Measurements from ENCODE around the gene LRP5. TPM values are rescaled to one million over a fixed set of nuclear protein-coding genes. Genes with fewer than 3 reads are reported as not detected.

The LRP5 gene
- total and polyA plus RNA-seq, 9 of the 15 experiments (the other 6 are each of a cell fraction or from before 2014, with no cell fraction given), result 0.48 to 44.2 (median 13.5) TPM

- no peaks in the 10 kb centered on the region; the same call in 1 of the 2 replicates for H4K20me1 ChIP-seq (replicated peaks; ENCODE audit: control insufficient read depth, insufficient read depth, low read length)
- BruUV-seq (replicated peaks), result no TSS peak
- H3K9ac ChIP-seq (ENCODE audit: insufficient read depth in 1 of 2, low read depth in 2 of 2, low read length in 2 of 2), result no peak overlapping the region
- H3K27ac ChIP-seq (ENCODE audit: extremely low read depth, low read depth, low read length), result no peak overlapping the region
- intact Hi-C loops (cut with micrococcal nuclease), result no loop called here
- TF ChIP-seq THAP7 (CRISPR knock-in tag; IDR thresholded peaks at IDR 0.05) (no peak), SIN3B (IDR thresholded peaks at IDR 0.05; ENCODE audit: low read depth) (no peak), MED1 (CRISPR knock-in tag; IDR thresholded peaks at IDR 0.05; ENCODE audit: borderline replicate concordance) (no peak), TCF7 (IDR thresholded peaks at IDR 0.05; ENCODE audit: borderline replicate concordance) (no peak), HDAC1 (IDR thresholded peaks at IDR 0.05) (no peak), RCOR1 (IDR thresholded peaks at IDR 0.05; ENCODE audit: borderline replicate concordance in 1 of 2, low read depth in 2 of 2, low read length in 2 of 2) (no peak), PHTF2 (CRISPR knock-in tag; IDR thresholded peaks at IDR 0.05) (no peak), NR3C1 (CRISPR knock-in tag; IDR thresholded peaks at IDR 0.05) (no peak), SLC30A9 (CRISPR knock-in tag; IDR thresholded peaks at IDR 0.05) (no peak), CEBPB (tag; IDR thresholded peaks at IDR 0.05) (no peak), TEAD1 (CRISPR knock-in tag; IDR thresholded peaks at IDR 0.05) (no peak), MCM5 (IDR thresholded peaks at IDR 0.05; ENCODE audit: low read depth) (no peak), SFPQ (IDR thresholded peaks at IDR 0.05; ENCODE audit: low read depth, low read length) (no peak), KLF6 (CRISPR knock-in tag; IDR thresholded peaks at IDR 0.05; ENCODE audit: borderline replicate concordance) (no peak), HLTF (IDR thresholded peaks at IDR 0.05) (no peak), MAZ (CRISPR knock-in tag; conservative IDR thresholded peaks at IDR 0.05 in 1 of 2, IDR thresholded peaks at IDR 0.05 in 1 of 2) (no peak), ZNF197 (CRISPR knock-in tag; IDR thresholded peaks at IDR 0.05; ENCODE audit: low read depth) (no peak), NFYB (IDR thresholded peaks at IDR 0.05; ENCODE audit: extremely low read depth, insufficient read length) (no peak), MIER1 (IDR thresholded peaks at IDR 0.05; ENCODE audit: low read depth) (no peak)
- in situ Hi-C loops (cut with MboI), result loop anchor here (10.0 kb wide), 1 partner anchor 185 kb away; no protein-coding TSS in a partner anchor
- ChIA-PET CTCF (ENCODE audit: low intra/inter-chr PET ratio) (no interaction called here), POLR2A (interaction anchor here (0.6 kb wide), 1 partner anchor 18 kb away, joined by 3 read pairs; no protein-coding TSS in a partner anchor)
- H2AFZ ChIP-seq (ENCODE audit: low read depth, low read length), result no peak overlapping the region
- DNase-seq (ENCODE audit: extremely low read depth in 1 of 4, low spot score in 3 of 4) (no peak), FAIRE-seq (no peak), ATAC-seq (no peak)
- 90% methylated on average over 7 of the region's 8 CpGs for WGBS (ENCODE audit: insufficient coverage, low coverage, missing lambda C conversion rate)
- peaks cover 12% of the 10 kb centered on the region for H3K9me1 ChIP-seq (ENCODE audit: control insufficient read depth, insufficient read depth, low read length)
- H3K27me3 ChIP-seq (ENCODE audit: control insufficient read depth in 2 of 2, insufficient read depth in 2 of 2, low read length in 2 of 2), result no peaks in the 10 kb centered on the region
- no peak overlapping the region for H3K4me3 ChIP-seq
- peaks cover 15 to 40% of the 10 kb centered on the region in 2 experiments; a peak in 4 of 5 replicates for H3K4me1 ChIP-seq (replicated peaks in 1 of 2; ENCODE audit: control insufficient read depth in 2 of 2, insufficient read depth in 2 of 2, low read length in 2 of 2)
- H3K79me2 ChIP-seq (ENCODE audit: control insufficient read depth, insufficient read depth, low read length), result no peaks in the 10 kb centered on the region
- H3K36me3 ChIP-seq (ENCODE audit: control insufficient read depth, insufficient read depth, low read length), result peaks cover 59% of the 10 kb centered on the region; the same call in 2 of the 3 replicates
- no peak overlapping the region for H3K4me2 ChIP-seq (ENCODE audit: insufficient read depth, low read length)
- no peaks in the 10 kb centered on the region for H3K9me3 ChIP-seq (replicated peaks; ENCODE audit: control insufficient read depth, insufficient read depth, low read depth, low read length)
These were observed 127.8 kb downstream of the LRP5 start for GRCh38 chr11:68440224-68440623.

Measured in K562 (cell line).